Pancreas (tissue), 10 donors: Measurements from ENCODE around the gene TIE1. TPM values are rescaled to one million over a fixed set of nuclear protein-coding genes. Genes with fewer than 3 reads are reported as not detected.

ENCODE experiments used
- ATAC-seq, 4 donors: fragments of 200-7000 bp; cut with Tn5 transposase; one replicate each; pipeline versions ENCODE4 v1.8.0 to v1.9.1; 2020; ENCODE audit warnings: mild to moderate bottlenecking in 4 of 4, moderate library complexity in 4 of 4
- DNase-seq, 6 donors: peaks; one replicate each; pipeline ENCODE4 v3.0.0-alpha.2; 2020
- FAIRE-seq: peaks from 2 replicates; lab custom pipeline; 2012; peaks lifted over from hg19 to GRCh38; lab: Jason Lieb, UNC
- H3K27ac ChIP-seq, 4 donors: fragments of 200-600 bp; sonication (generic); 1 replicate in 3 of 4; 2 replicates in 1 of 4; pipeline versions ENCODE4 v1.5.0 to v1.8.0; 2020
- H3K27me3 ChIP-seq, 4 donors: fragments of 200-600 bp; one replicate each; pipeline ENCODE4 v1.8.0; 2021
- H3K36me3 ChIP-seq, 3 donors: fragments of 200-600 bp; sonication (generic) in 1 of 3; one replicate each; pipeline versions ENCODE4 v1.5.0 to v1.8.0; 2020 to 2021
- H3K4me1 ChIP-seq, 3 donors: fragments of 200-600 bp; one replicate each; pipeline ENCODE4 v1.8.0; 2021
- H3K4me3 ChIP-seq, 4 donors: fragments of 200-600 bp; sonication (generic) in 2 of 4; one replicate each; pipeline versions ENCODE4 v1.5.0 to v1.8.0; 2020 to 2021
- H3K9me3 ChIP-seq, 4 donors: fragments of 200-600 bp; one replicate each; pipeline ENCODE4 v1.8.0; 2021
- WGBS, 2 donors: extraction: QIAGEN DNeasy Blood & Tissue Kit; methylation state at CpG; one replicate each; pipeline ENCODE4 v1.1.7; 2013; 5-methylcytosine and 5-hydroxymethylcytosine counted together
- intact Hi-C, 3 donors: fragments of 100-400 bp; cut with DNase I; formaldehyde crosslinking; loops; one replicate each; pipeline versions ENCODE4 v1.11.1 to v1.14.2; 2022
- polyA plus RNA-seq, 2 donors: library from polyadenylated mRNA; stranded (reverse); fragments of 200-250 nt; gene quantifications; one replicate each; pipeline ENCODE4 v1.2.3, GENCODE V29; 2013
- total RNA-seq, 6 donors: library from RNA; stranded (reverse); fragmentation: NEBNext Ultra II Directional in 4 of 6; extraction: Animal tissue kit (Norgen Biotek cat#: 25700) in 4 of 6; gene quantifications; one replicate each; pipeline versions ENCODE4 v1.2.1 to v1.2.4, GENCODE V29; 2021 to 2023
- TF ChIP-seq, protein P1 (sequence below), 4 donors: fragments of 200-600 bp; sonication (generic) in 3 of 4; IDR thresholded peaks; one replicate each; pipeline versions ENCODE4 v1.5.0 to v1.8.0; 2021; ENCODE audit warnings: antibody characterized with exemption in 4 of 4
- donor health status: healthy with polysubstance abuse.
- donor health status: DM: no; HTN: no; CAD: no; lungs with moderate emphysema.
- donor health status: DM: no; HTN: no; CAD: no.
- donor health status: control.
- donor health status: control.
- donor health status: Bipolar disorder and iron deficiency.
- donor health status: DM: yes; HTN: yes; CAD: no.
- donor health status: DM: no; HTN: no; CAD: no.
- donor health status: DM: no; HTN: no; CAD: no.
- donor health status: DM: yes; HTN: yes; CAD: no.

TIE1 gene
- total and polyA plus RNA-seq, 8 donors = 2.1 to 8.3 (median 4.4) TPM

DNA sequence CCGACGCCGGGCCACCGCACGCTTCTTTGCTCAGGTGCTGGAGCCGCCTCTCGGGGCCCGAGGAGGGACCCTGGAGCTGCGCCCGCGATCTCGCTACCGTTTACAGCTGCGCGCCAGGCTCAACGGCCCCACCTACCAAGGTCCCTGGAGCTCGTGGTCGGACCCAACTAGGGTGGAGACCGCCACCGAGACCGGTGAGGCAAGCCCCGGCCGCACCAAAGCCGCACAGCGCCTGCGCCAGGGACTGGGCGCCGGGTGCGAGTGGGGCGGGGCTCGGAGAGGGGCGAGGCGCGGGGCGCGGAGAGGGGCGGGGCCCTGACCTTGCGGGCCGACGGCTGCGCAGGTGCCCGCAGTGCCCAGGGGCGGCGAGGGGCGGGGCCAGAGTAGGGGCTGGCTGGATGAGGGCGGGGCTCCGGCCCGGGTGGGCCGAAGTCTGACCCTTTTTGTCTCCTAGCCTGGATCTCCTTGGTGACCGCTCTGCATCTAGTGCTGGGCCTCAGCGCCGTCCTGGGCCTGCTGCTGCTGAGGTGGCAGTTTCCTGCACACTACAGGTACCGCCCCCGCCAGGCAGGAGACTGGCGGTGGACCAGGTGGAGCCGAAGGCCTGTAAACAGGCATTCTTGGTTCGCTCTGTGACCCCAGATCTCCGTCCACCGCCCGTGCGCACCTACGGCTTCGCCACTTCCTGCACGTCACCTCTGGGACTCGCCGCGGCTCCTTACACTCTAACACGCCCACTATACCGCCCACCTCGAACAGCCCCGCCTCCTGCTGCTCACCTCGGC is 48.2 kb downstream of the TIE1 start:
- WGBS, 2 donors = 4 to 8% methylated on average over 50 to 72 of the region's 72 CpGs
- H3K4me3 ChIP-seq = peak overlapping the region; percentile 39 to 60 (median 53)
- no peaks in the 10 kb centered on the region for H3K27me3 ChIP-seq
- TF ChIP-seq, protein P1, sequence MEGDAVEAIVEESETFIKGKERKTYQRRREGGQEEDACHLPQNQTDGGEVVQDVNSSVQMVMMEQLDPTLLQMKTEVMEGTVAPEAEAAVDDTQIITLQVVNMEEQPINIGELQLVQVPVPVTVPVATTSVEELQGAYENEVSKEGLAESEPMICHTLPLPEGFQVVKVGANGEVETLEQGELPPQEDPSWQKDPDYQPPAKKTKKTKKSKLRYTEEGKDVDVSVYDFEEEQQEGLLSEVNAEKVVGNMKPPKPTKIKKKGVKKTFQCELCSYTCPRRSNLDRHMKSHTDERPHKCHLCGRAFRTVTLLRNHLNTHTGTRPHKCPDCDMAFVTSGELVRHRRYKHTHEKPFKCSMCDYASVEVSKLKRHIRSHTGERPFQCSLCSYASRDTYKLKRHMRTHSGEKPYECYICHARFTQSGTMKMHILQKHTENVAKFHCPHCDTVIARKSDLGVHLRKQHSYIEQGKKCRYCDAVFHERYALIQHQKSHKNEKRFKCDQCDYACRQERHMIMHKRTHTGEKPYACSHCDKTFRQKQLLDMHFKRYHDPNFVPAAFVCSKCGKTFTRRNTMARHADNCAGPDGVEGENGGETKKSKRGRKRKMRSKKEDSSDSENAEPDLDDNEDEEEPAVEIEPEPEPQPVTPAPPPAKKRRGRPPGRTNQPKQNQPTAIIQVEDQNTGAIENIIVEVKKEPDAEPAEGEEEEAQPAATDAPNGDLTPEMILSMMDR (IDR thresholded peaks at IDR 0.05) = no peak
- peaks cover 0 to 10% (median 0%) of the 10 kb centered on the region in 3 donors for H3K4me1 ChIP-seq
- ATAC-seq (peak; percentile 93 to 97 (median 94)), FAIRE-seq (no peak), DNase-seq (peak; percentile 93 to 98 (median 96))
- peak overlapping the region; percentile 99 to 100 (median 100) for H3K27ac ChIP-seq
- H3K36me3 ChIP-seq = no peaks in the 10 kb centered on the region
- no peaks in the 10 kb centered on the region for H3K9me3 ChIP-seq
- intact Hi-C loops = no loop called here

DNA sequence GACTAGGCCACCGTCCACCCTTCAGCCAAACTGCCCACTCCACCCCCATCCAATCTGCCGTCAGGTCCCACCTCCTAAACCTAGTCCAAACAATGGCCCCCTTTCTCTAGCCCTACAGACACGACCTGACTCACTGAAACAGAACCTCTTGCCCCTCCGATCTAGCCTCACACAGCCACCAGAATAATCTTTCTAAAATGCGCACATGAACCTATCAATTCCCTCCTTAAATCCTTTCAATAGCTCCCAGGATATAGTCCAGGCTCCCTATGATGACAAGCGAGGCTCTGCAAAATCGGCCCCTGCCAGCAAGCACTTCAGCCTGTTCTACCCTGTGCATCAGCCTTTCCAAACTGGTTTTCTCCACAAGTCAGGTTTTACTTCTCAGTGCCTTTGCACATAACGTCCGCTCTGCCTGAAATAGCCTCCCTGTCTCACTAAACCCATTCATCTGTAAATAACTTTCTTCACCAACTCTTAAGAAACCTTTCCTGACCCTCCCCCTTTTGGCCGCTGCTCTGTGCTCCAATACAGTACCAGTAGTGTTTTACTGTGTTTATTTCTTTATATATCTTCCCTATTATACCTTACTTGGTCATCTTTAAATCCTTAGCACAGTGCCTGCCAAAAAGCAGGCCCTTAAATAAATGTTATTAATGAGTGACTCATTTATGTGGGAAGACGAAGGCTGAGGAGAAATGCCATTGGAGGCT is 49.0 kb downstream of the TIE1 start:
- FAIRE-seq = no peak
- 34 to 36% methylated on average over 11 of the region's 11 CpGs for WGBS, 2 donors

DNA sequence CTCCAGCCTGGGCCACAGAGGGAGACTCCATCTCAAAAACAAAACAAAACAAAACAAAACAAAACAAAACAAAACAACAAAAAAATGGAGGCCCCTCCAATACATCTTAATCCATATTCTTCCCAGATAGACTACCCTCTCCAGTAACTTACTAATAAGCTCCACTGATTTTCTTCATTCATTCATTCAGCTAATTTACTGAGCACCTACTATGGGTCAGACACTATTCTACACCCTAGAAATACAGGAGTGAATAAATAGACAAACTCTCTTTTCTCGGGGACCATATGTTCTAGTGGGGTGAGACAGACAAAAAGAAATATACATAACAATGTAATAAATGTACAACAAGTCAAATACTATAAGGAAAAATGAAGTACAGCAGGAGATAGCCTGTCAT is 50.2 kb downstream of the TIE1 start:
- no peaks in the 10 kb centered on the region for H3K27me3 ChIP-seq
- no peaks in the 10 kb centered on the region for H3K9me3 ChIP-seq
- no peak for DNase-seq
- no peak for ATAC-seq
- intact Hi-C loops = no loop called here
- H3K4me1 ChIP-seq = peaks cover 0 to 10% (median 0%) of the 10 kb centered on the region in 3 donors
- no peak for FAIRE-seq
- no peak overlapping the region for H3K27ac ChIP-seq
- no peak overlapping the region for H3K4me3 ChIP-seq
- 86 to 91% methylated on average over 1 of the region's 1 CpG for WGBS, 2 donors
- TF ChIP-seq, protein P1 (IDR thresholded peaks at IDR 0.05) = no peak
- H3K36me3 ChIP-seq = no peaks in the 10 kb centered on the region

More for the DNA sequence above, 49.0 kb downstream of the TIE1 start:
- TF ChIP-seq, protein P1 (IDR thresholded peaks at IDR 0.05) = no peak
- Histone ChIP-seq H3K27ac (peak overlapping the region; percentile 99 to 100 (median 100)), H3K36me3 (no peaks in the 10 kb centered on the region), H3K4me3 (peak overlapping the region in 3 of 4 donors; percentile 39 to 60 (median 55)), H3K4me1 (peaks cover 0 to 10% (median 0%) of the 10 kb centered on the region in 3 donors), H3K9me3 (no peaks in the 10 kb centered on the region), H3K27me3 (no peaks in the 10 kb centered on the region)
- intact Hi-C loops = no loop called here
- ATAC-seq (no peak), DNase-seq (no peak)

DNA sequence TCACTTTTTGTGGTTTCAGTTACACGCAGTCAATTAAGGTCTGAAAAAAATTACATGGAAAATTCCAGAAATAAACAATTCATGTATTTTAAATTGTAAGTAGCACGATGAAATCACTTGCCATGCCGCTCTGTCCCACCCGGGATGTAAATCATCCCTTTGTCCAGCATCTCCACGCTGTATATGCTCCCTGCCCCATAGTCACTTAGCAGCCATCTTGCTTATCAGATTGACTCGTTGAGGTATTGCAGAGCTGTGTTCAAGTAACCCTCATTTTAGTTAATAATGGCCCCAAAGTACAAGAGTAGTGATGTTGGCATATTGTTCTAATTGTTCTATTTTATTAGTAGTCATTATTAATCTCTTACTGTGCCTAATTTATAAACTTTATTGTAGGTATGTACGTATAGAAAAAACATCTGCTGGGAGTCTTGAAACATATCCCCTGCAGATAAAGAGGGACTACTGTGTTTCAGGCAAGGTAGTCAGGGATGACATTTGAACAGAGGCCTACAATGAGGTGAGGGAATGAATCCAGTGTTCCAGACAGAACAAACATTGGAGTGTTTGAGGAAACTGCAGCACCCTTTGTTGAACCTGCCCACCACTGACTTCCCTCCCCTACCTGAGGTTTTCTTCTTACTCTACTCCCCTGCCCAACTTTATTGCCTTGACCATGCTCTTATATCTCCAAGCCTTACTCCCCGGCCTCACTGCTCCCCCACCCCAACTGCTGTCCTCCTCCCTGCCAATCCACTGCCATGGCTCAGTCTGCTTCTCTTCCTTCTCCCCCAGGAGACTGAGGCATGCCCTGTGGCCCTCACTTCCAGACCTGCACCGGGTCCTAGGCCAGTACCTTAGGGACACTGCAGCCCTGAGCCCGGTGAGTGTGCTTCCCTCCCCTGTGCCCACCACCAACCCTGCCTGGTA is 50.9 kb downstream of the TIE1 start:
- no peak overlapping the region for H3K27ac ChIP-seq
- H3K9me3 ChIP-seq = no peaks in the 10 kb centered on the region
- no peaks in the 10 kb centered on the region for H3K36me3 ChIP-seq
- DNase-seq (no peak), FAIRE-seq (no peak), ATAC-seq (no peak)
- TF ChIP-seq, protein P1 (IDR thresholded peaks at IDR 0.05) = no peak
- 85 to 92% methylated on average over 10 of the region's 10 CpGs for WGBS, 2 donors
- H3K4me1 ChIP-seq = peaks cover 0 to 10% (median 0%) of the 10 kb centered on the region in 3 donors
- intact Hi-C loops = no loop called here
- no peak overlapping the region for H3K4me3 ChIP-seq
- no peaks in the 10 kb centered on the region for H3K27me3 ChIP-seq
